Stimulated activated CD4-positive, alpha-beta T cell treated with anti-CD3 and anti-CD28 coated beads, Interleukin-4, amount 100 ng/mL, for 4 hours (primary cell): ENCODE data around the gene PTPRD.
"Not testable (repeated sequence)": the region's sequence is repeated elsewhere in the genome, so short reads cannot be mapped to it uniquely, and the experiment has no call there.

Experiments
- DNase-seq, 2 experiments: peaks; one replicate each; pipeline ENCODE4 v3.0.0-alpha.2; 2020

PTPRD gene

GRCh38 chr9:9097254-9097653, 1515.5 kb downstream of the PTPRD start:
- not testable (repeated sequence) for DNase-seq

DNA sequence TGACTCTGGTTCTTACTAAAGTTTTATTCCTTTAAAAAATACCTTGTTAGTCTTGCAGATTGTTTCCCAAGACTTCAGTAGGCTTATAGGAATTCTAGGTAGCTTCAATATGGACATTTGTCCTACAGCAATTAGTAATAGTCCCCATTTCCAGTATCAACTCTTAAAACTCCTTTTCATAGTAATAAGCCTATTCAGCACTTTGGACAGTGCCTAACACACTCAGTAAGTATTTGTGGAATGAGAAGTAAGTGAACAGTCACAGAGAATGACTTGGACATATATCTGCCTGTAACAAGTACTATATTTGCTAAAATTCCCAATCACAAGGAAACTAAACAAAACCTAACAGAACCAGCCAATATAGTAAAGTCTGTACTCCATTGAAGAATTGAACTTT, 1521.4 kb downstream of the PTPRD start:
- no peak for DNase-seq

DNA sequence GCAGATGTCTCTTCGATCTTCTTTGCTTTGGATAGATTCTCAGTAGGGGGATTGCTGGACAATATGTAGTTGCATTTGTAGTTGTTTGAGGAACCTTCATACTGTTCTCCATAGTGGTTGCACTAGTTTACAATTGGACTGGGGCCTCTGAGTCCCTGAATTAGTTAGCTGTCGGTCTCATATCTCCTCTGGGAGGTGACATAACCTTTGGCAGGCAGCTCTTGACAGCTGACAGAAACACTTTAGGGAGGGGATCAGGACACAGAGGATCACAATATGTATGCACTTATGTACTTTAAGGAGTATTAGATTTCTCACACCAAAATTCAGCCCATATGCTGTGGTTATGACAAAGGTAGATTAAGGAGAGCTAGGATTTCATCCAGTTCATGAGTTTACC, 1533.3 kb downstream of the PTPRD start:
- DNase-seq: no peak

- DNase-seq: no peak
Observed at GRCh38 chr9:9078301-9078700, 1534.5 kb downstream of the PTPRD start.

GRCh38 chr9:9061627-9062026, 1551.2 kb downstream of the PTPRD start:
- DNase-seq: no peak

DNA sequence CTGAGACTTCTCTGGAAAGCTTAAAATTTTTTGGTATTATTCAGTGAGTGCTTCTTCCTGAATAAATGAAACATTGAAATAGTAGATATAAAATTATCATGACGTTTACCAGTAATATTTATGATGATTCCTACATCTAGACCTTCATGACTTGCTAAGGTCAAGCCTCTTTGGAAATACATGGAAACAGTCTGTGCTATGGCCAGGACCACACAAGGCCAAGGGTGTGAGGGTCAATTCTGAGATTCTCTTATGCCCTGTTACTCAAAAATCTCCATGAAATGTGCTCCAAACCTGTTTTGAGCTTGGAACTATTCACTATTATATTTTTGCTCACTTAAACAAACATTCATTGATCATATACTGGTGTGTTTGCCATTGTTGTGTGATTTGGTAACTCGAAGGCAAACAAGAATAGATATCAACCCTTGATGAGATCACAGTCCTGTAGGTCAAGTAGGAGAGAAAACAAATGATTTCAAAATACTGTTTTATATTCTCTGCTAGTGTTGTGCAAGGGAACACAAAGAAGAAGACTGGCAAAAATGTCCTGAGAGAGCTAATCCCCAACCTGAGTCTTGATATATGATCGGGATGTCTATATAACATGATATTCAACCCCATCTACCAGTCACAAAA, 1558.3 kb downstream of the PTPRD start:
- no peak for DNase-seq

- DNase-seq: no peak
Observed at GRCh38 chr9:9045572-9045971, 1567.2 kb downstream of the PTPRD start.

DNA sequence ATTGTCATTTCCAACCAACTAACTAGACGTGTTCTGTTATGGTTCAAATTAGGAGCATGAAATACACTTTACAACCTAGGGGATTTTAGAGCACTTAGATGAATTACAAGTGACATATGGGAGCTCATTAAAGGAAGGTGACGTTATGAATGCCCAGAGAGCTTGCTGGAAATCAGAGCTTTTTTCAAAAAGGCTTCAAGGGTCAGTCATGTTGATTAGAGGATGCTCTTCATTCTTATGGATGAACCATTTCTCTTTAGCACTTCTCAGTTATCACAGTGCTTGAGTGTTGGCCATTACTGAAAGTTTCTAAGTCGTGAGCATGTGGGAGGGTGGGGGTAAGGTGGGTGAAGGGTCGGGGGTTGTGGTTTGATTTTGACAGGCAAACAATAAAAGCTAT, 1567.7 kb downstream of the PTPRD start:
- DNase-seq: no peak

- DNase-seq: not testable (repeated sequence)
Observed at GRCh38 chr9:9043788-9044187, 1569.0 kb downstream of the PTPRD start.

- no peak for DNase-seq
Observed at GRCh38 chr9:9041756-9042155, 1571.0 kb downstream of the PTPRD start.

DNA sequence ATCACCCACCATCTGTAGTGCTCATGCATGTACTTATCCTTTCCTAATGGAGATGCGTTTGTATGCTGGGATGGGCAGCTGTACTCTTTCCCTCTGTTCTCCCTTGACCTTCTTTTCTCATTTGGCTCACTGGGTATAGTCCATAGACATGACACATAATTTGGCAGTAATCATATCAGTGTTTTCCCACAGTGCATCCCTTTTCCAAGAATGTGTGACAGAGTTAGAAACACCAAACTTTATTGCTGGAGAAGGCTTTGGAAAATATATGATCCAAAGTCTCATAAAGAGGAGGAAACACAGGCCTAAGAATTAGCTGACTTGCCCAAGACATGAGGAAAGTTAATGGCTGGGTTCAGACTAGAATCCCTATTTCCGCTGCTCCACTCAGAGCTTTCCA, 1579.8 kb downstream of the PTPRD start:
- DNase-seq: no peak

- no peak for DNase-seq
Observed at GRCh38 chr9:9016597-9016996, 1596.2 kb downstream of the PTPRD start.

DNA sequence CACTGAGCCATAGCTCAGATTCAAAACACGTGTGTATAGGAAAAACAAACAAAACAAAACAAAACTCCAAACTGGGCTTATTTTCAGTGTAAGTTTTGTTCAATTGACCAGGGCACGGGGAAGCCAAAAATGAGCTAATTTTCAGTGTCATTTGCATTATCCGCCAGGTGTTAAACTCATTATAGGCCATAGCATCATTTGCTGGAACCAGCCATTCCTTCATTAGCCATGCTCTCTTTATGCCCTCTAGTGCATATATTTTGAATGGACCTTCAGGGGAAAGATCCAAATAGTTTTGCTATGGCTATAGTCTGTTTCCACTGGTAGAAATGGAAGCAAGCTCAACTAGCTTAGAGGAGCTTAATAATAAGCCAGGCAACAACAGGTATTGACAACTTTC, 1608.0 kb downstream of the PTPRD start:
- DNase-seq: no peak

DNA sequence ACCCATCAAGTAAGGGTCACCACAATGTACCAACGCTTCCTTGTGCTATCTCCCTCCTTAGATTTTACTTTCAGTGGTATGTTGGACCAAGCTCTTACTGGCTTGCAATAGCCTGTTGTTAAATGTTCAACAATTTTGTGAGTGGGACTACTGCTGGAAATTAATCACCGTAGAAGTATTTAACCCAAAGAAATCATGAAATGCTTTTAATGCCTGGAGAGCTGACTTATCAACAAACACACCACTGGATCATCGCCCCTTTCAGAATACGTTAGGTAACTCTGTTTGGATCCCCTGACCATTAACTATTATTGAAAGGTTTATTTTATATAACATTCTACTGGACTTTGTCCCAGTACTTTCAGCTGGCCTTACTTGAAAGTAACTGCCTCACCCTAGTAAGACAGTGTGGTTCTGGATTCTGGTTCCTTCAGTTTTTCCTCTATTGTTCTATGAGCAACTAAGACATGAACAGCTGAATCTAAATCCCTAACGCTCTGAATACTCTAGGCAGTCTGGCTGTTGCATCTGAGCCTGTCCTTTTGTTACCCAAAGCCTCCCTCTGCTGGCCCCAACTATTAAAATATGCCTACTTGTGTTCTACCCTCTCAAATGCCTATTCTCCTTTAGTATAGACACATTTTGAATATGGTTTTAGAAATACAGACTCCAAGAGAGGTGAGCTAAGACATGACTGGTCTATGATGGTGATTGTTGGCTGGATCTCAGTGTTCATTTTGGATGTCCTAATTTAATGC, 1609.8 kb downstream of the PTPRD start:
- no peak for DNase-seq

DNA sequence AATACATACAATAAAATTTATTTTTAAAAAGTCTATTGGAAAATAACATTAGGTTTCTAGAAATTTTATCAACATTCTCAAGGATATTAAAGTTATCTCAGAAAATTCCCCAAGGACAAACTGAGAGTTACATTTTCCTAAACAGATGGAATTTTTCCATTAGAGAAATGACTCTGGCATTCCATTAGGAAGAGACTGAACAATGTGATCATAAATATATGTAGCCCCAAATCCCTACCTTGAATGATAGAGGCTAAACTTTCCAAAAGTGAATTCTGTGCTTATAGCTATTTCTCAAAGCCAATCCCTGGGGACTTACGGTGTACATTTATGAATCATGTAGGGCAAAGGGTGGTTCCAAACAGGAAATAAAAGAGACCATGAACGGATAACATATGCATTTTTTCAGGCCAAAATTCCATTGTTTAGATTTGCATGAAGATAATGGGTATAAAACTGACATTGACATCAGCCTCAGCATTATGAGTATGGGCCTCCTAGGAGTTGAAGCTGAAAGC, 1632.2 kb downstream of the PTPRD start:
- DNase-seq: no peak

DNA sequence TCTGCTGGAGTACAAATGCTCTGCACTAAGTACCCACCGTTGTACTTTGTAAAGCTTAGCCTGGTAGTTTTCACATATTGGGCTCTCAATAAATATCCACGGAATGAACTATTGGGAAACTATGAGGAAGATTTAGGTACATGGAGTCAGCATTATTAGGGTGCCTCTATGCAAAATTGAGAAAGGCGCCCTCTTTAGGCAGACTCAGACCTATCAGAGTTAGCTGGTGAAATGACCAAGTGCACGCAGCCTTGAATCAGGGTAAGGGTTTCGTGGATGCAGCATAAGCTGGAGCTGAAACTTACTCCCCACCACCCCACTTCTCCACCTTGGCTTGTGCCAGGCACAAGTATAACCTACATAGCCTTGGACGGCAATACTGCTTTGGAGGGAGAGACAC, 1634.5 kb downstream of the PTPRD start:
- no peak for DNase-seq

DNA sequence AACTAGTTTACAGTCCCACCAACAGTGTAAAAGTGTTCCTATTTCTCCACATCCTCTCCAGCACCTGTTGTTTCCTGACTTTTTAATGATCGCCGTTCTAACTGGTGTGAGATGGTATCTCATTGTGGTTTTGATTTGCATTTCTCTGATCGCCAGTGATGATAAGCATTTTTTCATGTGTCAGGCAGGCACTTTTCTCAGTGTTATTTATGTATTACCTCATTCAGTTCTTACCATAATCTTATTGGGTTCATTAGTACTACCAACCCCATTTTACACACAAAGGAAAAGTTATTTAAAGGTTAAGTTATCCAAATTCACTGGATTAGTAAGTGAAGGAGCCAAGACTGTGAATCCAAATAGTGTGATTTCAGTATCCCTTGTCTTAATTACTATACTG, 1644.5 kb downstream of the PTPRD start:
- not testable (repeated sequence) for DNase-seq

GRCh38 chr9:8963885-8964284, 1648.9 kb downstream of the PTPRD start:
- DNase-seq: no peak

- no peak for DNase-seq
Observed at GRCh38 chr9:8962084-8962483, 1650.7 kb downstream of the PTPRD start.

DNA sequence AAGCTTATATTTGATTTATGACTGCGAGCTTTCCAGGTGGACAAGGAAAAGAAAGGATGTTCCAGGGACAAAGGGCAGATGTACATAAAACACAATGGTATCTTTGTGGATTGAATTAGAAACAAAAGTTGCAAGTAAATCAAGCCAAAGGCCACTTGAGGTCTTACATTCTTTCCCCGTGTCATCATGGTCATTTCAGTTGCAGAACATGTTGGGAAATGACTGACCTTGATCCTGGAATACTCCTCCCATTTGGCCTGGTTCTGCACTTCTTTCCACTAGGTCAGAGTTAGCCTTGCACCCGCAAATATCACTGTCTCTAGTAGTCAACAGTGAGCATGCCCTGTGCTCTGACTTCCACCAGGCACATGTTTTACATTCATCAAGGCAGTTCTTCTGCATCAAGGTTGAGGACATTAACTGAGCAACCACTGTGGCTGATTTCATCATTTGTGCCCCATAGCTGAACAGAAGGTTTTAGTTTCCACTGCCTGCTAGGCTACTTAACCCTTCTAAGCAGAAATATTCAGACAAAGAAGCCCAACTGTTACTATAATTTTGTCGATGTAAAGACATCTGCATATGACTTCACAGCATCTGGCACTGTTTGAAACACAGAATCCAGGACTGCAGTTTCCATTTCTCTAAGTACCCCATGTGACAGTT, 1651.5 kb downstream of the PTPRD start:
- no peak for DNase-seq

DNA sequence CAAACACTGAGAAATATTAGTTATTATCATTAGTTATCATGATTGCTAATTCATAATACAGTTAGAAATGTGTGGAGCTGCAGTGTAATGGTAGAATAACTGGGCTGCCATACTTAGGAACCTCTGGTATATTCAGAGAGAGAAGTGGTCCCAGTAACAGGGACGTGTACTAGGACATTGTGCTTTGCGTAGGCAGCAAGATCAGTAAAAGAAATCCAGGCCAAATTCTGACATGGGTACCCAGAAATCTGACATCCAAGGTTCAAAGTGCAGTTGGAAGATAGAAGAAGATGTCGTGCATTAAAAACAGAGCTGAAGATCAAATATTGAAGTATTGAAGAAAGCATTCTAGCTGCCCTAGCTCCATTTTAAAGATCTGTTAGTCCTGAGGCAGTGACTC, 1652.5 kb downstream of the PTPRD start:
- no peak for DNase-seq

GRCh38 chr9:8958358-8958757, 1654.4 kb downstream of the PTPRD start:
- DNase-seq: no peak

GRCh38 chr9:8955315-8955714, 1657.5 kb downstream of the PTPRD start:
- no peak for DNase-seq

GRCh38 chr9:8946461-8946860, 1666.3 kb downstream of the PTPRD start:
- no peak for DNase-seq
